Lower leg skin (tissue), 3 donors: ENCODE results near the gene PARK7.

Experiments
- CTCF ChIP-seq, 3 donors: fragments of 450-650 bp; IDR thresholded peaks; one replicate each; pipeline ENCODE4 v1.5.1; 2016; ENCODE audit warnings: antibody characterized with exemption in 3 of 3, mild to moderate bottlenecking in 3 of 3, moderate library complexity in 2 of 3
- POLR2A ChIP-seq, 2 donors: fragments of 450-650 bp; IDR thresholded peaks; one replicate each; pipeline ENCODE4 v1.6.1; 2016 to 2017; ENCODE audit warnings: antibody characterized with exemption in 2 of 2, mild to moderate bottlenecking in 1 of 2, moderate library complexity in 1 of 2

GRCh38 chr1:7984811-7985210 is 23.3 kb downstream of the PARK7 start:
- no peak for TF ChIP-seq POLR2A (IDR thresholded peaks at IDR 0.05)
- TF ChIP-seq CTCF (IDR thresholded peaks at IDR 0.05): no peak
